ENCODE measurements around the gene KCNK17. TPM values are rescaled to one million over a fixed set of nuclear protein-coding genes. Genes with fewer than 3 reads are reported as not detected.
A peak's percentile ranks its signal among the peaks of the same experiment; 100 is the strongest.

KCNK17 gene
- total RNA-seq, 1 experiment from 2014 or later: 1.2 TPM

DNA sequence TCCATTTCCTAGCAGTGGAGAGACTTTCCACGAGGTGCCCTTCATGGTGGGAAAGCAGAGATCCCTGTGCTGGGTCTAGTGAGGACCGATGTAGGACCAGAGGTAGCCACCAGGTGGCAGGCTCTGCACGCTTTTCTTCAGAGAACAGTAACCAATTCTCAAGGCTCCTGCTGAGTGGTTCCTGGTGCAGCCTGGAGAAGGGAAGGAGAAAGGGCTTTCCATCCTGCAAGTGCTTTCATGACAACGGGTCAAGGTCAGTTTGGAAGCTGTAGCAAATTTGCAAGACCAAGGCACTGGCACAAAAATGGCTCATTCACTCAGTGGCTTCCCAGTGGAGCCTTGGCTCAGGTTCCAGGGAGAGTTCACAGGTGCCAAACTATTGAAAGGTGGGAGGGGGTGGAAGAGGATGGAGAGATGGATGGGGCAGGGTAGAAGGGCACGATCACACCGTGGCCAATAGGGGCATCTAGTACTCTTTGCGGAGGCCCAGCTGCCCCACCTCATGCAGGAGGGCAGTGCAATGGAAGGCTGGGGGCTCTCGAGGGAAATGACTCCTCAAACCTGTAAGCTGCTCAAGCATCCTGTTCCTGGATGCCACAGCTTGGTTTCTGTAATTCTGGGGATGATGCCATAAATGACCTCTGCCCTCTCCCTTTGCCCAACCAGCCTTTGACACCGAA, 33.8 kb upstream of the KCNK17 start:
- no peak overlapping the region for H3K56ac ChIP-seq (ENCODE audit: insufficient read length, low read depth, low read length)
- H3K36me3 Mint-ChIP-seq (ENCODE audit: insufficient read depth in 1 of 3, low read depth in 3 of 3): peaks cover 0 to 5% (median 0%) of the 10 kb centered on the region in 3 experiments; a peak in 2 of 7 replicates
- no peak overlapping the region for H3K9ac ChIP-seq (ENCODE audit: extremely low read depth, insufficient read length, low read length)
- TF ChIP-seq, protein P1, sequence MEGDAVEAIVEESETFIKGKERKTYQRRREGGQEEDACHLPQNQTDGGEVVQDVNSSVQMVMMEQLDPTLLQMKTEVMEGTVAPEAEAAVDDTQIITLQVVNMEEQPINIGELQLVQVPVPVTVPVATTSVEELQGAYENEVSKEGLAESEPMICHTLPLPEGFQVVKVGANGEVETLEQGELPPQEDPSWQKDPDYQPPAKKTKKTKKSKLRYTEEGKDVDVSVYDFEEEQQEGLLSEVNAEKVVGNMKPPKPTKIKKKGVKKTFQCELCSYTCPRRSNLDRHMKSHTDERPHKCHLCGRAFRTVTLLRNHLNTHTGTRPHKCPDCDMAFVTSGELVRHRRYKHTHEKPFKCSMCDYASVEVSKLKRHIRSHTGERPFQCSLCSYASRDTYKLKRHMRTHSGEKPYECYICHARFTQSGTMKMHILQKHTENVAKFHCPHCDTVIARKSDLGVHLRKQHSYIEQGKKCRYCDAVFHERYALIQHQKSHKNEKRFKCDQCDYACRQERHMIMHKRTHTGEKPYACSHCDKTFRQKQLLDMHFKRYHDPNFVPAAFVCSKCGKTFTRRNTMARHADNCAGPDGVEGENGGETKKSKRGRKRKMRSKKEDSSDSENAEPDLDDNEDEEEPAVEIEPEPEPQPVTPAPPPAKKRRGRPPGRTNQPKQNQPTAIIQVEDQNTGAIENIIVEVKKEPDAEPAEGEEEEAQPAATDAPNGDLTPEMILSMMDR (conservative IDR thresholded peaks at IDR 0.05): peak; percentile 91
- no peak overlapping the region for H2AK5ac ChIP-seq (ENCODE audit: insufficient read length, low read length)
- WGBS (ENCODE audit: extremely low coverage, insufficient read length, low lambda C conversion rate): no CpG with 5 or more reads among the region's 9 CpGs
- no peaks in the 10 kb centered on the region for H3K79me1 ChIP-seq (ENCODE audit: insufficient read depth, low read depth, low read length, poor library complexity, severe bottlenecking)
- no peak overlapping the region for H3K4me2 ChIP-seq (ENCODE audit: insufficient read depth, insufficient read length, low read length)
- H3K4me1 Mint-ChIP-seq: peaks cover 22 to 27% of the 10 kb centered on the region in 2 experiments
- H3K9me3 Mint-ChIP-seq: peaks cover 0 to 4% of the 10 kb centered on the region in 2 experiments; a peak in 3 of 5 replicates
- H2AFZ ChIP-seq (ENCODE audit: low read length): no peak overlapping the region
- H4K91ac ChIP-seq (ENCODE audit: insufficient read length, low read depth, low read length): no peak overlapping the region
- no peak overlapping the region for H2BK12ac ChIP-seq (ENCODE audit: insufficient read length, low read depth, low read length)
- H2BK15ac ChIP-seq (ENCODE audit: low read depth, low read length): no peak overlapping the region
- no peaks in the 10 kb centered on the region for H3K79me2 ChIP-seq (ENCODE audit: insufficient read depth, low read length)
- no peaks in the 10 kb centered on the region for H3K9me3 ChIP-seq (ENCODE audit: control insufficient read depth, low read depth, low read length)
- H3K27ac ChIP-seq (ENCODE audit: insufficient read length, low read depth, low read length): no peak overlapping the region
- no peak overlapping the region; a peak in 1 of 7 replicates for H3K27ac Mint-ChIP-seq
- no peak overlapping the region for H2BK20ac ChIP-seq (ENCODE audit: low read depth, low read length, poor library complexity, severe bottlenecking)
- no peak overlapping the region for H3K4me3 Mint-ChIP-seq
- H4K8ac ChIP-seq (replicated peaks; ENCODE audit: insufficient read length, low read depth, low read length): no peak overlapping the region
- no peaks in the 10 kb centered on the region for H3K27me3 ChIP-seq (ENCODE audit: insufficient read depth, low read length)
- no peak overlapping the region for H2BK120ac ChIP-seq (ENCODE audit: low read depth, low read length, poor library complexity, severe bottlenecking)
- H2BK5ac ChIP-seq (ENCODE audit: insufficient read length, low read length): no peak overlapping the region
- H3K18ac ChIP-seq (ENCODE audit: insufficient read length, low read depth, low read length): no peak overlapping the region
- no peaks in the 10 kb centered on the region for H3K4me1 ChIP-seq (ENCODE audit: insufficient read depth, low read length)
- H3K23me2 ChIP-seq (ENCODE audit: insufficient read length, low read depth, low read length, poor library complexity, severe bottlenecking): no peaks in the 10 kb centered on the region
- no peak overlapping the region for H4K5ac ChIP-seq (ENCODE audit: insufficient read length, low read depth, low read length)
- H3K14ac ChIP-seq (ENCODE audit: insufficient read depth, low read length): no peak overlapping the region
- H4K20me1 ChIP-seq (ENCODE audit: control insufficient read depth, insufficient read depth, insufficient read length): no peaks in the 10 kb centered on the region
- peak; percentile 83 for DNase-seq
- H3T11ph ChIP-seq (ENCODE audit: low read length): no peak overlapping the region
- peaks cover 1% of the 10 kb centered on the region; the same call in 1 of the 2 replicates for H3K27me3 Mint-ChIP-seq (ENCODE audit: low read depth)
- no peak overlapping the region for H3K23ac ChIP-seq (ENCODE audit: insufficient read length, low read depth, low read length)
- H3K4ac ChIP-seq (ENCODE audit: low read depth, low read length): no peak overlapping the region

All from H9 (cell line).